Activated CD4-positive, alpha-beta T cell treated with anti-CD3 and anti-CD28 coated beads, Interleukin-2, amount 10 ng/mL, durations not matched to agents 7 days and 5 days (primary cell): ENCODE results near the gene MTCP1. TPM values are rescaled to one million over a fixed set of nuclear protein-coding genes. Genes with fewer than 3 reads are reported as not detected.

Experiments
- CTCF ChIA-PET: fragments of 350-600 bp; sonication (Branson Sonifier 250); formaldehyde crosslinking; loops from one replicate; lab custom pipeline; 2021; ENCODE audit warnings: antibody characterized with exemption; lab: Charles Lee
- POLR2A ChIA-PET: fragments of 350-600 bp; sonication (Branson Sonifier 250); formaldehyde crosslinking; loops from one replicate; lab custom pipeline; 2021; ENCODE audit warnings: antibody characterized with exemption; lab: Charles Lee
- DNase-seq: peaks from one replicate; pipeline ENCODE4 v3.0.0-alpha.2; 2020
- H3K27ac Mint-ChIP-seq: one replicate; pipeline ENCODE4 v1.8.0; 2021; ENCODE audit warnings: mild to moderate bottlenecking, moderate library complexity, mixed read lengths
- H3K27me3 Mint-ChIP-seq: one replicate; pipeline ENCODE4 v1.8.0; 2021; ENCODE audit warnings: mixed read lengths
- H3K36me3 Mint-ChIP-seq: one replicate; pipeline ENCODE4 v1.8.0; 2021; ENCODE audit warnings: low read depth, mixed read lengths
- H3K4me1 Mint-ChIP-seq: one replicate; pipeline ENCODE4 v1.8.0; 2021; ENCODE audit warnings: mixed read lengths
- H3K4me3 Mint-ChIP-seq: one replicate; pipeline ENCODE4 v1.8.0; 2021; ENCODE audit warnings: mild to moderate bottlenecking, moderate library complexity, mixed read lengths
- H3K9me3 Mint-ChIP-seq: one replicate; pipeline ENCODE4 v1.8.0; 2021; ENCODE audit warnings: mixed read lengths
- total RNA-seq, 2 experiments: library from RNA; stranded (reverse); gene quantifications; one replicate each; pipeline ENCODE4 v1.2.3, GENCODE V29; 2021

The MTCP1 gene
- total RNA-seq, 2 experiments from 2014 or later = 18.1 to 19.6 TPM

GRCh38 chrX:155046811-155047528 lies 24.0 kb downstream of the MTCP1 start:
- DNase-seq = no peak
- no peak overlapping the region for H3K27ac Mint-ChIP-seq
- H3K4me3 Mint-ChIP-seq = no peak overlapping the region
- peaks cover 24% of the 10 kb centered on the region for H3K4me1 Mint-ChIP-seq
- POLR2A ChIA-PET = no interaction called here
- H3K27me3 Mint-ChIP-seq = no peaks in the 10 kb centered on the region
- CTCF ChIA-PET = interaction anchor here (1.4 kb wide), 1 partner anchor 8 kb away, joined by 5 read pairs; no protein-coding TSS in a partner anchor
- no peaks in the 10 kb centered on the region for H3K9me3 Mint-ChIP-seq
- H3K36me3 Mint-ChIP-seq = peaks cover 8% of the 10 kb centered on the region

- CTCF ChIA-PET = interaction anchor here (1.4 kb wide), 1 partner anchor 9 kb away, joined by 5 read pairs; no protein-coding TSS in a partner anchor
- POLR2A ChIA-PET = no interaction called here
- DNase-seq = no peak
- Mint-ChIP-seq H3K4me3 (no peak overlapping the region), H3K27me3 (no peaks in the 10 kb centered on the region), H3K36me3 (peaks cover 7% of the 10 kb centered on the region), H3K4me1 (peaks cover 19% of the 10 kb centered on the region), H3K27ac (no peak overlapping the region), H3K9me3 (no peaks in the 10 kb centered on the region)
These were observed 24.7 kb downstream of the MTCP1 start for GRCh38 chrX:155046129-155046810.

GRCh38 chrX:155035688-155036087 lies 35.2 kb downstream of the MTCP1 start:
- no peak for DNase-seq
- POLR2A ChIA-PET = no interaction called here
- Mint-ChIP-seq H3K4me3 (no peak overlapping the region), H3K4me1 (peaks cover 6% of the 10 kb centered on the region), H3K36me3 (peaks cover 35% of the 10 kb centered on the region), H3K27ac (no peak overlapping the region), H3K27me3 (no peaks in the 10 kb centered on the region), H3K9me3 (peaks cover 3% of the 10 kb centered on the region)
- CTCF ChIA-PET = interaction anchor here (0.6 kb wide), 1 partner anchor 19 kb away, joined by 3 read pairs; no protein-coding TSS in a partner anchor

GRCh38 chrX:155031657-155032056 lies 39.3 kb downstream of the MTCP1 start:
- H3K4me1 Mint-ChIP-seq = peaks cover 22% of the 10 kb centered on the region
- H3K27me3 Mint-ChIP-seq = no peaks in the 10 kb centered on the region
- H3K9me3 Mint-ChIP-seq = peaks cover 3% of the 10 kb centered on the region
- H3K4me3 Mint-ChIP-seq = no peak overlapping the region
- no peak for DNase-seq
- CTCF ChIA-PET = no interaction called here
- POLR2A ChIA-PET = no interaction called here
- H3K36me3 Mint-ChIP-seq = peaks cover 20% of the 10 kb centered on the region
- no peak overlapping the region for H3K27ac Mint-ChIP-seq

- H3K9me3 Mint-ChIP-seq = no peaks in the 10 kb centered on the region
- H3K4me3 Mint-ChIP-seq = peak overlapping the region; percentile 56
- peaks cover 22% of the 10 kb centered on the region for H3K4me1 Mint-ChIP-seq
- ChIA-PET POLR2A (no interaction called here), CTCF (no interaction called here)
- peaks cover 5% of the 10 kb centered on the region for H3K36me3 Mint-ChIP-seq
- H3K27ac Mint-ChIP-seq = peak overlapping the region; percentile 96
- DNase-seq = no peak
- peaks cover 5% of the 10 kb centered on the region for H3K27me3 Mint-ChIP-seq
These were observed 42.1 kb downstream of the MTCP1 start for GRCh38 chrX:155028877-155029291.

GRCh38 chrX:155028129-155028528 lies 42.8 kb downstream of the MTCP1 start:
- DNase-seq = no peak
- H3K9me3 Mint-ChIP-seq = no peaks in the 10 kb centered on the region
- H3K4me3 Mint-ChIP-seq = peak overlapping the region; percentile 87
- ChIA-PET POLR2A (no interaction called here), CTCF (no interaction called here)
- peak overlapping the region; percentile 96 for H3K27ac Mint-ChIP-seq
- peaks cover 22% of the 10 kb centered on the region for H3K4me1 Mint-ChIP-seq
- H3K36me3 Mint-ChIP-seq = peaks cover 5% of the 10 kb centered on the region
- H3K27me3 Mint-ChIP-seq = peaks cover 8% of the 10 kb centered on the region

GRCh38 chrX:155027509-155028066 lies 43.3 kb downstream of the MTCP1 start:
- ChIA-PET POLR2A (no interaction called here), CTCF (interaction anchor here (1.0 kb wide), 1 partner anchor 188 kb away, joined by 3 read pairs; no protein-coding TSS in a partner anchor)
- peak; percentile 31 for DNase-seq
- no peaks in the 10 kb centered on the region for H3K9me3 Mint-ChIP-seq
- peak overlapping the region; percentile 96 for H3K27ac Mint-ChIP-seq
- peaks cover 9% of the 10 kb centered on the region for H3K27me3 Mint-ChIP-seq
- H3K4me1 Mint-ChIP-seq = peaks cover 22% of the 10 kb centered on the region
- peaks cover 5% of the 10 kb centered on the region for H3K36me3 Mint-ChIP-seq
- H3K4me3 Mint-ChIP-seq = peak overlapping the region; percentile 87

- H3K4me3 Mint-ChIP-seq = peak within 1 kb of the TSS; percentile 87
- CTCF ChIA-PET = interaction anchor here (0.6 to 1.0 kb wide), 3 partner anchors 29 to 189 kb away, joined by 3 to 4 read pairs (median 3); no protein-coding TSS in a partner anchor
These were observed 44.0 kb downstream of the MTCP1 start, which contains the start of gene FUNDC2 for GRCh38 chrX:155026727-155027508. Gene FUNDC2 (plus strand): TSS chrX:155026844. CDS start chrX:155026939, 95 bp downstream.

GRCh38 chrX:155026420-155026726 lies 44.6 kb downstream of the MTCP1 start:
- POLR2A ChIA-PET = interaction anchor here (1.0 kb wide), 1 partner anchor 31 kb away, joined by 3 read pairs; no protein-coding TSS in a partner anchor
- no peak for DNase-seq
- H3K4me1 Mint-ChIP-seq = peaks cover 20% of the 10 kb centered on the region
- H3K36me3 Mint-ChIP-seq = peaks cover 4% of the 10 kb centered on the region
- peak overlapping the region; percentile 92 for H3K27ac Mint-ChIP-seq
- no peaks in the 10 kb centered on the region for H3K9me3 Mint-ChIP-seq
- peaks cover 11% of the 10 kb centered on the region for H3K27me3 Mint-ChIP-seq
- peak overlapping the region; percentile 87 for H3K4me3 Mint-ChIP-seq
- CTCF ChIA-PET = interaction anchor here (0.6 to 1.0 kb wide), 3 partner anchors 30 to 189 kb away, joined by 3 to 4 read pairs (median 3); no protein-coding TSS in a partner anchor

More at GRCh38 chrX:155026727-155027508, 44.0 kb downstream of the MTCP1 start, which contains the start of gene FUNDC2:
- Mint-ChIP-seq H3K36me3 (peaks cover 5% of the 10 kb centered on the region), H3K4me1 (peaks cover 22% of the 10 kb centered on the region), H3K27me3 (peaks cover 11% of the 10 kb centered on the region), H3K27ac (peak within 1 kb of the TSS; percentile 96), H3K9me3 (no peaks in the 10 kb centered on the region)
- POLR2A ChIA-PET = interaction anchor here (1.0 kb wide), 1 partner anchor 30 kb away, joined by 3 read pairs; no protein-coding TSS in a partner anchor
- peak; percentile 93 for DNase-seq

GRCh38 chrX:155023907-155024833 lies 46.8 kb downstream of the MTCP1 start:
- Mint-ChIP-seq H3K4me1 (peaks cover 11% of the 10 kb centered on the region), H3K36me3 (no peaks in the 10 kb centered on the region), H3K4me3 (no peak overlapping the region), H3K27ac (no peak overlapping the region), H3K27me3 (peaks cover 13% of the 10 kb centered on the region), H3K9me3 (no peaks in the 10 kb centered on the region)
- ChIA-PET POLR2A (no interaction called here), CTCF (no interaction called here)
- DNase-seq = no peak

- H3K9me3 Mint-ChIP-seq = no peaks in the 10 kb centered on the region
- ChIA-PET POLR2A (no interaction called here), CTCF (no interaction called here)
- H3K36me3 Mint-ChIP-seq = no peaks in the 10 kb centered on the region
- H3K4me1 Mint-ChIP-seq = no peaks in the 10 kb centered on the region
- H3K27ac Mint-ChIP-seq = no peak within 1 kb of the TSS
- DNase-seq = no peak
- H3K4me3 Mint-ChIP-seq = no peak within 1 kb of the TSS
- H3K27me3 Mint-ChIP-seq = peaks cover 13% of the 10 kb centered on the region
These were observed 48.4 kb downstream of the MTCP1 start, which contains the start of gene F8 for GRCh38 chrX:155022585-155022984. Gene F8 (minus strand): TSS chrX:155022723. CDS start chrX:155022552, 171 bp downstream.
